Tibial nerve (tissue), 4 donors: Measurements from ENCODE around the gene KEAP1. TPM values are rescaled to one million over a fixed set of nuclear protein-coding genes. Genes with fewer than 3 reads are reported as not detected.
"Not testable (repeated sequence)": the region's sequence is repeated elsewhere in the genome, so short reads cannot be mapped to it uniquely, and the experiment has no call there.

ENCODE experiments used
- DNase-seq, 2 donors: peaks; one replicate each; pipeline ENCODE4 v3.0.0-alpha.2; 2019; ENCODE audit warnings: low spot score in 2 of 2
- H3K27ac ChIP-seq, 4 donors: fragments of 200-600 bp; sonication (generic) in 3 of 4; one replicate each; pipeline ENCODE4 v1.5.1; 2017 to 2019; ENCODE audit warnings: mild to moderate bottlenecking in 1 of 4
- H3K27me3 ChIP-seq, 2 donors: fragments of 200-600 bp; sonication (generic) in 1 of 2; one replicate each; pipeline versions ENCODE4 v1.5.1 to v1.6.0; 2017 to 2019
- H3K36me3 ChIP-seq, 3 donors: fragments of 200-600 bp; sonication (generic); one replicate each; pipeline ENCODE4 v1.5.1; 2018 to 2019
- H3K4me1 ChIP-seq, 4 donors: fragments of 200-600 bp; sonication (generic) in 3 of 4; one replicate each; pipeline ENCODE4 v1.5.1; 2017 to 2019
- H3K4me3 ChIP-seq, 4 donors: fragments of 200-600 bp; sonication (generic) in 3 of 4; one replicate each; pipeline ENCODE4 v1.5.1; 2017 to 2019; ENCODE audit warnings: mild to moderate bottlenecking in 1 of 4, moderate library complexity in 1 of 4
- H3K9me3 ChIP-seq, 4 donors: fragments of 200-600 bp; sonication (generic) in 3 of 4; one replicate each; pipeline ENCODE4 v1.5.1; 2017 to 2019
- EP300 ChIP-seq, 2 donors: sonication (generic); formaldehyde crosslinking; IDR thresholded peaks; one replicate each; pipeline ENCODE4 v1.6.1; 2017; ENCODE audit warnings: antibody characterized with exemption in 2 of 2, mild to moderate bottlenecking in 1 of 2
- POLR2A ChIP-seq, 2 donors: fragments of 450-650 bp; IDR thresholded peaks; one replicate each; pipeline ENCODE4 v1.6.1; 2017; ENCODE audit warnings: antibody characterized with exemption in 2 of 2, mild to moderate bottlenecking in 2 of 2, moderate library complexity in 2 of 2
- WGBS, 2 donors: methylation state at CpG; one replicate each; pipeline ENCODE4 v1.1.5; 2018; 5-methylcytosine and 5-hydroxymethylcytosine counted together
- total RNA-seq, 4 donors: library from RNA; depleted of rRNA; stranded (reverse); fragments of >200 nt; gene quantifications; one replicate each; pipeline ENCODE4 v1.1.0, GENCODE V29; 2016
- TF ChIP-seq, protein P1 (sequence below), 5 experiments: fragments of 200-600 bp in 3 of 5; fragments of 450-650 bp in 2 of 5; sonication (generic) in 3 of 5; IDR thresholded peaks; one replicate each; pipeline ENCODE4 v1.5.1; 2016 to 2019; ENCODE audit warnings: antibody characterized with exemption in 5 of 5, mild to moderate bottlenecking in 3 of 5, moderate library complexity in 2 of 5

KEAP1 gene
- 10 to 100 TPM; 45.4 to 52.4 (median 50.7) TPM for total RNA-seq

DNA sequence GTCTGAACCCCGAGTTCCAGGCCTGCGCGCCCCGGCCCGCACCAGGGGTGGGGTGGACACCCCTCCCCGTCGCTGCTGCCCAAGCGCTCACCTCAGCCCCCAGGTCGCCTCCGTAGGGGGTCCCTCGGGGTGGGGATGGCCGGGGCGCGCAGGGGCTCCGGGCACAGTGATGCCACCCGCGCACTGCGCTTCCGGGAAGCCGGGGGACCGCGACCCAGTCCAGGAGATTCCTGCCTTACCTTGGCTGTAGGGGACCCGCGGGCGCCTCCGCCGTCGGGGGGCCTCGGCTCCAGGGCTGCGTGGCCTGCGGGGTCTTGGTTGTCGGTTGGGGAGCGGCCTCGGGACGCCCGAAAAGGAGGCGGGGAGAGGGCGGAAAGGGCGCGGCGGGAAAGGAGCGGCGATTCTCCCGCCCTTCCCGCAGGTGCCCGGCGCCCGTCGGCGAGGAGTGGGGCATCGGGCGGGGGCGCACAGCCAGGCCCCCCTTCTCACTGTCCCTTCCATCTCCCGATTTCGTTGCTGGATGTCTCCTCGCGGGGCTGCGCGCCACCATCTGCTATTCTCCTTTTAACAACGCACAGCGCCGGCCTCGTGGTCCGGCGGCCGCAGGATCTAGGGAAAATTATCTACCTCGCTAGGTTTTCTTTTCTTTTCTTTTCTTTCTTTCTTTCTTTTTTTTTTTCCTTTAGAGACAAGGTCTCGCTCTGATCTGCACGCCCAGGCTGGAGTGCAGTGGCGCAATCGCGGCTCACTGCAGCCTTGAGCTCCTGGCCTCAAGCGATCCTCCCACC lies at the start of gene KEAP1:
TSS of gene KEAP1 (minus strand) at position 355 of the 788 bp plus-strand sequence. CDS start 3,323 bp downstream, outside the sequence.
- Histone ChIP-seq H3K4me1 (peaks cover 0 to 47% (median 6%) of the 10 kb centered on the region in 4 donors), H3K4me3 (peak within 1 kb of the TSS; percentile 82 to 100 (median 100)), H3K27me3 (no peaks in the 10 kb centered on the region), H3K36me3 (peaks cover 0 to 21% (median 0%) of the 10 kb centered on the region in 3 donors), H3K27ac (peak within 1 kb of the TSS; percentile 95 to 100 (median 98)), H3K9me3 (no peaks in the 10 kb centered on the region)
- no peak for DNase-seq
- no peak for TF ChIP-seq POLR2A (IDR thresholded peaks at IDR 0.05)
- no peak for TF ChIP-seq EP300 (IDR thresholded peaks at IDR 0.05)
- TF ChIP-seq, protein P1, sequence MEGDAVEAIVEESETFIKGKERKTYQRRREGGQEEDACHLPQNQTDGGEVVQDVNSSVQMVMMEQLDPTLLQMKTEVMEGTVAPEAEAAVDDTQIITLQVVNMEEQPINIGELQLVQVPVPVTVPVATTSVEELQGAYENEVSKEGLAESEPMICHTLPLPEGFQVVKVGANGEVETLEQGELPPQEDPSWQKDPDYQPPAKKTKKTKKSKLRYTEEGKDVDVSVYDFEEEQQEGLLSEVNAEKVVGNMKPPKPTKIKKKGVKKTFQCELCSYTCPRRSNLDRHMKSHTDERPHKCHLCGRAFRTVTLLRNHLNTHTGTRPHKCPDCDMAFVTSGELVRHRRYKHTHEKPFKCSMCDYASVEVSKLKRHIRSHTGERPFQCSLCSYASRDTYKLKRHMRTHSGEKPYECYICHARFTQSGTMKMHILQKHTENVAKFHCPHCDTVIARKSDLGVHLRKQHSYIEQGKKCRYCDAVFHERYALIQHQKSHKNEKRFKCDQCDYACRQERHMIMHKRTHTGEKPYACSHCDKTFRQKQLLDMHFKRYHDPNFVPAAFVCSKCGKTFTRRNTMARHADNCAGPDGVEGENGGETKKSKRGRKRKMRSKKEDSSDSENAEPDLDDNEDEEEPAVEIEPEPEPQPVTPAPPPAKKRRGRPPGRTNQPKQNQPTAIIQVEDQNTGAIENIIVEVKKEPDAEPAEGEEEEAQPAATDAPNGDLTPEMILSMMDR (IDR thresholded peaks at IDR 0.05) = no peak
- 8% methylated on average over 43 to 46 of the region's 73 CpGs for WGBS, 2 donors

DNA sequence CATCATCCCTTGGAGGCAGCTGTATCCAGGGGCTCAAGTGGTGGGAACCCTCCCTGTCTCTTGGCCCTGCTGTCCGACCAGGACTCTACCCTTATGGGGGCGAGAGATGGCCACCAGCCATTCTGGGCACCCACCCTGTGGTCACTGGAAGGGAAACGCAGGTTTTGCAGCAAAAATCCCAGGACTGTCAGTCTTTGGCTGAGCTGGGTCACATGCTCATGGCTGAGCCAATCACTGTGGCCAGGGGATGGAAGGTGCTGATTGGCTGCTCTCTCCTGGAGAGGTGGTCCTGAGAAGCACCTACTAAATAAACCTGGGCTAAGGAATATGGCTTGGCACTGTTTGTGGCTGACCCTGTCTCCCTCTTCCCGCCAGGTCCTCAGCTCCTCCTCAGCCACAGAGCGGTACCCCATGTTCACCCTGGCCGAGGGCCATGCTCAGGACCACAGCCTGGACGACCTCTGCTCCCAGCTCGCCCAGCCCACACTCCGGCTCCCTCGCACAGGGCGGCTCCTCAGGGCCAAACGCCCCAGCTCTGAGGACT lies 49.4 kb upstream of the KEAP1 start:
- H3K4me3 ChIP-seq = no peak overlapping the region
- no peak for TF ChIP-seq EP300 (IDR thresholded peaks at IDR 0.05)
- TF ChIP-seq, protein P1 (IDR thresholded peaks at IDR 0.05) = no peak
- TF ChIP-seq POLR2A (IDR thresholded peaks at IDR 0.05) = no peak
- H3K4me1 ChIP-seq = peaks cover 0 to 5% (median 0%) of the 10 kb centered on the region in 4 donors
- H3K36me3 ChIP-seq = peaks cover 0 to 98% (median 39%) of the 10 kb centered on the region in 3 donors
- no peaks in the 10 kb centered on the region for H3K27me3 ChIP-seq
- 70 to 71% methylated on average over 12 of the region's 12 CpGs for WGBS, 2 donors
- no peak for DNase-seq
- no peak overlapping the region for H3K27ac ChIP-seq
- peaks cover 0 to 6% (median 0%) of the 10 kb centered on the region in 4 donors for H3K9me3 ChIP-seq

DNA sequence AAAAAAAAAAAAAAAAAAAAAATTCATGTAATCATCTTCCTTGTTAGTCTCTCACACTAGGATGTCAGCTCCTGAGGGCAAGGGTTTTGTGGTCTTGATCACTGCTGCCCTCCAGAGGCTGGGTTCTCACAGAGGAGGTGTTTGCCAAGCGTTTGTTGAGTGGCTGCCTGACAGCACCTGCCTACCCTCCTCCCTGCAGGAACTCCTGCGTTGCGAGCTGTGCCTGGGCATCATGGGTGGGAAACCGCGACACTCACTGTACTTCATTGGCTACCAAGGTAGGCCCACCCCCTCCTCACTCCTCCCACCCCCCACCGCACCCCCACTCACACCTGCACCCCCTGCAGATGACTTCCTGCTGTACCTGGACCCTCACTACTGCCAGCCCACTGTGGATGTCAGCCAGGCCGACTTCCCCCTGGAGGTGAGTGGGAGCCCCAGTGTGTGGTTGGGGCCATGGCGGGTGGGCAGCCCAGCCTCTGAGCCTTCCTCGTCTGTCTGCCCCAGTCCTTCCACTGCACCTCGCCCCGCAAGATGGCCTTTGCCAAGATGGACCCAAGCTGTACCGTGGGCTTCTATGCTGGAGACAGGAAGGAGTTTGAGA lies 48.6 kb upstream of the KEAP1 start:
- no peak overlapping the region for H3K4me3 ChIP-seq
- no peak overlapping the region for H3K27ac ChIP-seq
- H3K4me1 ChIP-seq = peaks cover 0 to 5% (median 0%) of the 10 kb centered on the region in 4 donors
- H3K27me3 ChIP-seq = no peaks in the 10 kb centered on the region
- TF ChIP-seq POLR2A (IDR thresholded peaks at IDR 0.05) (no peak), EP300 (IDR thresholded peaks at IDR 0.05) (no peak)
- TF ChIP-seq, protein P1 (IDR thresholded peaks at IDR 0.05) = no peak
- H3K9me3 ChIP-seq = peaks cover 0 to 6% (median 0%) of the 10 kb centered on the region in 4 donors
- no peak for DNase-seq
- WGBS, 2 donors = 90 to 91% methylated on average over 9 to 11 of the region's 12 CpGs
- H3K36me3 ChIP-seq = peaks cover 0 to 98% (median 38%) of the 10 kb centered on the region in 3 donors

- not testable (repeated sequence) for H3K27me3 ChIP-seq, DNase-seq, H3K4me1 ChIP-seq, H3K4me3 ChIP-seq, H3K9me3 ChIP-seq, H3K27ac ChIP-seq
- H3K36me3 ChIP-seq = peaks cover 0 to 98% (median 38%) of the 10 kb centered on the region in 3 donors
- WGBS, 2 donors = 86 to 92% methylated on average over 9 of the region's 9 CpGs
Measured at GRCh38 chr19:10551006-10551405, 47.9 kb upstream of the KEAP1 start.

- Histone ChIP-seq H3K27ac (no peak overlapping the region), H3K4me3 (no peak overlapping the region), H3K36me3 (peaks cover 0 to 97% (median 38%) of the 10 kb centered on the region in 3 donors), H3K27me3 (no peaks in the 10 kb centered on the region), H3K9me3 (peaks cover 0 to 6% (median 0%) of the 10 kb centered on the region in 4 donors), H3K4me1 (peaks cover 0 to 7% (median 4%) of the 10 kb centered on the region in 4 donors)
- 81 to 92% methylated on average over 6 of the region's 6 CpGs for WGBS, 2 donors
- no peak for TF ChIP-seq EP300 (IDR thresholded peaks at IDR 0.05)
- TF ChIP-seq POLR2A (IDR thresholded peaks at IDR 0.05) = no peak
- TF ChIP-seq, protein P1 (IDR thresholded peaks at IDR 0.05) = no peak
- DNase-seq = no peak
Measured at GRCh38 chr19:10550336-10550735, 47.2 kb upstream of the KEAP1 start.
